Fibroblast of lung (primary cell): ENCODE results near the gene NDUFAF2. TPM values are rescaled to one million over a fixed set of nuclear protein-coding genes. Genes with fewer than 3 reads are reported as not detected.
A peak's percentile ranks its signal among the peaks of the same experiment; 100 is the strongest.
"Not testable (repeated sequence)": the region's sequence is repeated elsewhere in the genome, so short reads cannot be mapped to it uniquely, and the experiment has no call there.

Experiments used
- DNase-seq, 2 donors: peaks; one replicate each; pipeline versions ENCODE4 v3.0.0 to v3.0.0-alpha.2; 2010; ENCODE audit warnings: low read depth in 2 of 2
- H2AFZ ChIP-seq: 2 replicates; pipeline ENCODE4 v1.5.1; 2012; ENCODE audit warnings: low read length, control low read depth, inconsistent platforms
- H3K27ac ChIP-seq: 2 replicates; pipeline ENCODE4 v1.5.1; 2011; ENCODE audit warnings: low read length, control low read depth; ENCODE audit not compliant: insufficient read depth
- H3K27me3 ChIP-seq: 2 replicates; pipeline ENCODE4 v1.5.1; 2011; ENCODE audit warnings: mild to moderate bottlenecking, low read length; ENCODE audit not compliant: control insufficient read depth, insufficient read depth
- H3K36me3 ChIP-seq: 2 replicates; pipeline ENCODE4 v1.5.1; 2011; ENCODE audit warnings: low read length; ENCODE audit not compliant: control insufficient read depth, insufficient read depth
- H3K4me1 ChIP-seq: 2 replicates; pipeline ENCODE4 v1.5.1; 2011; ENCODE audit warnings: low read length; ENCODE audit not compliant: control insufficient read depth, insufficient read depth; ENCODE audit errors: extremely low read depth
- H3K4me2 ChIP-seq: 2 replicates; pipeline ENCODE4 v1.5.1; 2011; ENCODE audit warnings: low read length, control low read depth; ENCODE audit not compliant: insufficient read depth; ENCODE audit errors: extremely low read depth
- H3K4me3 ChIP-seq, 4 experiments: fragments of 200-600 bp in 1 of 4; sonication (generic) in 1 of 4; replicated peaks in 1 of 4; 2 replicates each; pipeline ENCODE4 v1.5.1; 2011 to 2016; ENCODE audit warnings: low read length in 4 of 4, low read depth in 3 of 4, mild to moderate bottlenecking in 3 of 4, control low read depth in 2 of 4, inconsistent platforms in 1 of 4, mixed read lengths in 1 of 4; ENCODE audit not compliant: insufficient read depth in 1 of 4; ENCODE audit errors: control extremely low read depth in 1 of 4
- H3K79me2 ChIP-seq: 2 replicates; pipeline ENCODE4 v1.5.1; 2012; ENCODE audit warnings: mild to moderate bottlenecking, low read length, inconsistent platforms; ENCODE audit not compliant: control insufficient read depth, insufficient read depth
- H3K9ac ChIP-seq: 2 replicates; pipeline ENCODE4 v1.5.1; 2011; ENCODE audit warnings: mild to moderate bottlenecking, low read length, control low read depth; ENCODE audit not compliant: insufficient read depth
- H3K9me3 ChIP-seq: 2 replicates; pipeline ENCODE4 v1.5.1; 2012; ENCODE audit warnings: low read depth, low read length; ENCODE audit not compliant: control insufficient read depth, insufficient read depth
- H4K20me1 ChIP-seq: 2 replicates; pipeline ENCODE4 v1.5.1; 2011; ENCODE audit warnings: low read length; ENCODE audit not compliant: control insufficient read depth, insufficient read depth; ENCODE audit errors: extremely low read depth
- CTCF ChIP-seq, 2 donors: IDR thresholded peaks in 1 of 2; conservative IDR thresholded peaks in 1 of 2; 1 replicate in 1 of 2; 2 replicates in 1 of 2; pipeline ENCODE4 v1.5.1; 2011 to 2012; ENCODE audit warnings: low read length in 2 of 2, control low read depth in 1 of 2, inconsistent platforms in 1 of 2, low read depth in 1 of 2, mild to moderate bottlenecking in 1 of 2
- EZH2 ChIP-seq: IDR thresholded peaks from 2 replicates; pipeline ENCODE4 v1.5.1; 2012; ENCODE audit warnings: low read length, control low read depth, mild to moderate bottlenecking; ENCODE audit errors: missing control alignments
- polyA plus RNA-seq, 2 donors: library from polyadenylated mRNA; depleted of rRNA in 1 of 2; stranded (reverse) in 1 of 2; unstranded in 1 of 2; fragments of >200 nt; gene quantifications; 2 replicates each; pipeline ENCODE4 v1.2.1, GENCODE V29; 2011 to 2012; ENCODE audit warnings: missing spikeins in 1 of 2
- total RNA-seq: library from RNA; depleted of rRNA; stranded (reverse); fragments of >200 nt; gene quantifications from 2 replicates; pipeline ENCODE4 v1.2.1, GENCODE V29; 2014

NDUFAF2 gene
- total and polyA plus RNA-seq, 2 donors (not counting 1 experiment from before 2014, with no cell fraction given), result 30.9 to 53.2 TPM

GRCh38 chr5:61029456-61030162, 84.6 kb downstream of the NDUFAF2 start:
- Histone ChIP-seq H3K36me3 (no peaks in the 10 kb centered on the region), H3K9me3 (no peaks in the 10 kb centered on the region), H4K20me1 (no peaks in the 10 kb centered on the region), H3K27me3 (no peaks in the 10 kb centered on the region), H3K4me3 (no peak overlapping the region), H3K79me2 (peaks cover 2% of the 10 kb centered on the region), H3K9ac (no peak overlapping the region), H2AFZ (no peak overlapping the region), H3K27ac (peak overlapping the region; percentile 26), H3K4me1 (peaks cover 5% of the 10 kb centered on the region), H3K4me2 (peak overlapping the region; percentile 58)
- no peak for TF ChIP-seq CTCF (conservative IDR thresholded peaks at IDR 0.05 in 1 of 2, IDR thresholded peaks at IDR 0.05 in 1 of 2; ENCODE audit: low read depth in 1 of 2, low read length in 2 of 2)
- no peak for TF ChIP-seq EZH2
- peak in 1 of 2 donors; percentile 29 for DNase-seq

GRCh38 chr5:61030163-61030482, 85.1 kb downstream of the NDUFAF2 start:
- Histone ChIP-seq H3K36me3 (no peaks in the 10 kb centered on the region), H3K4me1 (peaks cover 5% of the 10 kb centered on the region), H3K27ac (peak overlapping the region; percentile 26), H3K4me2 (peak overlapping the region; percentile 58), H3K27me3 (no peaks in the 10 kb centered on the region), H4K20me1 (no peaks in the 10 kb centered on the region), H3K9me3 (no peaks in the 10 kb centered on the region), H3K9ac (no peak overlapping the region), H3K79me2 (no peaks in the 10 kb centered on the region), H2AFZ (no peak overlapping the region), H3K4me3 (no peak overlapping the region)
- DNase-seq, result peak; percentile 42 to 48
- no peak for TF ChIP-seq EZH2

- H3K9ac ChIP-seq, result not testable (repeated sequence)
These were observed 86.3 kb downstream of the NDUFAF2 start for GRCh38 chr5:61031301-61031700.

GRCh38 chr5:61044545-61044944, 99.5 kb downstream of the NDUFAF2 start:
- Histone ChIP-seq H3K4me1 (no peaks in the 10 kb centered on the region), H3K36me3 (no peaks in the 10 kb centered on the region), H3K9ac (no peak overlapping the region), H3K79me2 (no peaks in the 10 kb centered on the region), H3K4me2 (no peak overlapping the region), H3K27me3 (no peaks in the 10 kb centered on the region), H3K9me3 (no peaks in the 10 kb centered on the region), H4K20me1 (no peaks in the 10 kb centered on the region), H2AFZ (no peak overlapping the region), H3K4me3 (no peak overlapping the region), H3K27ac (no peak overlapping the region)
- TF ChIP-seq EZH2 (no peak), CTCF (conservative IDR thresholded peaks at IDR 0.05 in 1 of 2, IDR thresholded peaks at IDR 0.05 in 1 of 2; ENCODE audit: low read depth in 1 of 2, low read length in 2 of 2) (no peak)
- DNase-seq, result no peak

More at GRCh38 chr5:61031301-61031700, 86.3 kb downstream of the NDUFAF2 start:
- H3K27me3 ChIP-seq, H3K27ac ChIP-seq, H3K9me3 ChIP-seq, H3K4me1 ChIP-seq, H3K36me3 ChIP-seq, H3K4me2 ChIP-seq, H2AFZ ChIP-seq, H3K4me3 ChIP-seq, H3K79me2 ChIP-seq, DNase-seq, H4K20me1 ChIP-seq: not testable (repeated sequence)
